HL-60/S4 treated with retinoic acid at 250 ng/mL for 4 days and 3 days (cell line): ENCODE measurements around the gene CPNE7.

Source experiments
- in situ Hi-C: fragments of 300-500 bp; cut with MboI; formaldehyde crosslinking; loops from 2 replicates; pipeline ENCODE4 v1.7.0; 2022; ENCODE audit warnings: low sequenced_read_pairs

Gene CPNE7

GRCh38 chr16:89601906-89602272 is 26.3 kb downstream of the CPNE7 start:
- in situ Hi-C loops: no loop called here

DNA sequence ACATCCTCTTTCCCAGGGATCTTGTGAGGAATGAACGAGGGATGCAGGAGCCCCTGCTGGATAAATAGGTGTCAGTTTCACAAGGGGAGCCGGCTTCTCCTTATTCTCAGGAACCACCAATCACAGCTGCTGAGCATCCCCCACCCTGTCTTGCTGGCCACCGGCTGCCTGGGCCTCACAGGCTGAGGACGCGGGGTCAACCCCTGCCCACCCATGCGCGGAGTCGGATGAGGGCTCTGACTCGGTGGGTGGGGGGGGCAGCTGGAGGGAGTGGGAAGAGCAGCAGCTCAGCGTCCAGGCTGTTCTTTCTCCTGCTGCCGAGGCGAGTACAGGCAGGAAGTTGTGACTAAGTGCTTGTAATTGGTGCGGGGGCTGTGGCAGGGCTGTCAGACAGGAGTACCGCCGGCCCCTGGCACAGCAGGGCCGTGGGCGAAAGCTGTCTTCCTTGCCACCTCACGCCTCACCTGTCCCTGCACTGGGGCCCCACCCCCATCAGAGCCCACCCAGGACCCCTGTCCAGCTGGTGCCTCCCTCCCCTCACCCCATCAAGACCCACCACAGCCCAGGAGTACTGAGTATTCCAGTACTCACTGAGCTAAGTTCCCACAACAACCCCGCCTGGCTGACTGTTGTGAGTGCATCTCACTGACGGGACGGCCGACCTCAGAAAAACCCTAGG is 26.9 kb downstream of the CPNE7 start:
- in situ Hi-C loops: no loop called here

- in situ Hi-C loops: no loop called here
Observed at GRCh38 chr16:89602952-89603590, 27.5 kb downstream of the CPNE7 start.

GRCh38 chr16:89604764-89605163 is 29.2 kb downstream of the CPNE7 start:
- in situ Hi-C loops: no loop called here

- in situ Hi-C loops: no loop called here
Observed at GRCh38 chr16:89605186-89605970, 29.8 kb downstream of the CPNE7 start.

DNA sequence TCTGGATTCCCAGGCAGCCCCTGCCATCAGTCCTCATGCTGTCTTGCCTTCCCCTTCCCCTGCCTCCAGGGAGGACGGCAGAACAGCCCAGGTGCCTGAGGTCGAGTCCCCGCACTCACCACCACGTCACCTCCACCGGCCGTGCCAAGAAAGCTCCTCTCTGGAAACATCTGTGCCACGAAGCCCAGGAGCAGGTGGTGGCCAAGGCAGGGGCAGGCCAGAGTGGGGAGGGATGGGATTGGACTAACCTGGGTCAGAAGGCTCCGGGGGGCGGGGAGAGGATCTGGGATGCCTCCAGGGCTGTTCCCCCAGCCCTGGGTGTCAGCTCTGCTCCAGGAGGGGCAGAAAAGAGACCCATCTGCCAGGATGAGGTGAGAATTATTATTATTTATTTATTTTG is 30.4 kb downstream of the CPNE7 start:
- in situ Hi-C loops: no loop called here

- in situ Hi-C loops: no loop called here
Observed at GRCh38 chr16:89607453-89607852, 31.9 kb downstream of the CPNE7 start.

- in situ Hi-C loops: no loop called here
Observed at GRCh38 chr16:89607937-89608740, 32.6 kb downstream of the CPNE7 start.

DNA sequence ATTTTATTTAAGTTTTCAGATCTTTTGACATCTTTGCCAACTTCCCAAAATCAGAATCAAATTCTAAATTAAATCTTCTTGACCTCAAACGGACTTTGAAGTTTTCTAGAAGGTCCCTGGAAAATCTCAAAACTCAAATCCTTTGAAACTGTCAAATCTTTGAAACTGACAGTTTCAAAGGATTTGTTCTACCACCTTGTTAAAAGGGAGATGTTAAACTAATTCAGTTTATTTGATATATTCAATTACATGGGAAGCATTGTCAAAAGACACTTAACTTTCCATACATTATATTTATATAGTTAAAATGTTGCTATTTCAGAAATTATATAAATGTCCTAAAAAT is 34.5 kb downstream of the CPNE7 start:
- in situ Hi-C loops: no loop called here

DNA sequence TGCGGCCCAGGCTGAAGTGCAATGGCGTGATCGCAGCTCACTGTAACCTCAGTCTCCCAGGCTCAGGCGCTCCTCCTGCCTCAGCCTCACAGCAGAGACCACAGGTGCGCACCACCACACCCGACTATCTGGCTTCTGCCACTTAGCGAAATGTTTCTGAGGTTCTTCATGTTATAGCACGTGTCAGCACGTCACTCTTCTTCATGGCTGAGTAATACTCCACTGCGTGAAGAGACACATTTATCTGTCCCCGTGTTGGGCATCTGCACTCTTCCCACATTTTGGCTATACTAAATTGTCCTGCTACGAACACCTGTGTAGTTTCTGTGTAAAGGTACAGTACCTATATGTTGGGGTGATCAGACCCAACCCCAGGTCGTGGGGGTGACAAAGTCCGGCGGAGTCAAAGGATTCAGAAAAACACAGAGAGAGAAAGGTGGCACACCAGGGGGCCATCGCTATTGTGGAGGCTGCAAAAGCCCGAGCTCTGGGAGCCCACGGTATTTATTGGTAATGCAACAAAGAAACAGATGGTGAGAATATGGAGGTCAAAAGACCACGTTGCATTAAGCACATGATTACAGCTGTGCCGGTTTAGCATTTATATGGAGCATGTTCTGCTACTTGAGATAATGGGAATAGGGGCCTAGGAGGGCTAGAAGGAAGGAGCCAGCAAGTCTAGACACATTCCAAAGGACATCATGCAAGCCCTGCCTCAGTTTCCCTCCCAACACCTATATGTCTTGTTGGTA is 37.0 kb downstream of the CPNE7 start:
- in situ Hi-C loops: no loop called here

- in situ Hi-C loops: no loop called here
Observed at GRCh38 chr16:89613231-89613953, 37.8 kb downstream of the CPNE7 start, which contains the start of gene DPEP1. TSS of gene DPEP1 (plus strand) at chr16:89613642. CDS start at chr16:89630411, 16,769 bp downstream.

DNA sequence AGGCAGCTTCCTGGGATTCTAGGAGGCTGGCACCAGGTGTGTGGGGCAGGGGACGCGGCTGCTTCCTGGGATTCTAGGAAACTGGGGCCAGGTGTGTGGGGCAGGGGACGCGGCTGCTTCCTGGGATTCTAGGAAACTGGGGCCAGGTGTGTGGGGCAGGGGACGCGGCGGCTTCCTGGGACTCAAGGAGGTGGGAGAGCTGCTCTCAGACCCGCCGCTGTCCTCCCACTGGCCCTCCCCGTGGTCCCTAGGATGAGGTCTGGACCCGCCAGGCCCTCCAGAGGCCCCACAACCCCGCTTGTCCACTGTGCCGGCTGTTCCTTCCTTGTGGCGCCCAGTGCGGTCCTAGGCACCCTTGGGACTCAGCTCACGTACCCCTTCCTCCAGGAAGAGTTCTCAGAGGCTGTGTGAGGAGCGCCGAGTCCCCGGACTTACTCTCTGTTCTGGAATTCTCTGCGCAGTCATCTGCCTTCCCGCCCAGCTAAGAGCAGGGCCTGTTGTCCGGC is 38.4 kb downstream of the CPNE7 start:
- in situ Hi-C loops: no loop called here

DNA sequence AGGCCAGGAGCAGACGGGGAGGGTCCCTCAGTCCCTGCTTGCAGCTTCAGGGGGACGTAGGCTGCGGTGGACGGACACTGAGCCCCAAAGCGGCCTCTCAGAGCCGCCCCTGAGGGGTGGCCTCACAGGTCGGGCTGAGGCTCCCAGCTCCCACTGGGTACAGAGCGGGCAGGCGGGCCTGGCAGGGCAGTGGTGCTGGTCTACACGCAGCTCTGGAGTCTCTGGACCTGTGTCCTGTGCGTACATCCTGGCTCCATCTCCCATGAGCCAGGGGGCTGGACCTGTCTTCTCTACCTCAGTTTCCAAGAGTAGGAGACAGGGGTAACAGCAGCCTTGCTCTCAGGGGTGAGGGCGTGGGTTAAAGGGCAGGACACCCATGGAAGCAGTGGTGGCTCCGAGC is 39.6 kb downstream of the CPNE7 start:
- in situ Hi-C loops: no loop called here

DNA sequence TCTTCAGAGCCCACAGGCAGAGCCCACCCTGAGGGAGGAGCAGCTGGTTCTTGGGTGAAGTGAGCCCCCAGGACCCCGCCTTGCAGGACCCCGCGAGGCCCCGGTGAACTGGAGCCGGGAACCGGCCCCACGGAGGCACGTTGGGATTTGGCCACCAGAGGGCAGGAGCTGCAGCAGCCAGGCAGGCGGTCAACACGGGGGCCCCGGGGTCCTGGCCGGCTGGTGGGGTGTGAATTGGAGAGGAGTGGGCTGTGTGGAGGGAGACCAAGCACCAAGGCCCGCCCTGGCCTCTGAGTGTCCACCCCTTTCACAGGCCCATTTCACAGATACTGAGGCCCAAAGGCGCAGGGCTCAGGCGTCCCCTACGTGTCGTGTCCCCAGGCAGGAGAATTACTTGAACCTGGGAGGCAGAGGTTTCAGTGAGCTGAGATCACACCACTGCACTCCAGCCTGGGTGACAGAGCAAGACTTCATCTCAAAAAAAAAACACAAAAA is 40.1 kb downstream of the CPNE7 start:
- in situ Hi-C loops: no loop called here

DNA sequence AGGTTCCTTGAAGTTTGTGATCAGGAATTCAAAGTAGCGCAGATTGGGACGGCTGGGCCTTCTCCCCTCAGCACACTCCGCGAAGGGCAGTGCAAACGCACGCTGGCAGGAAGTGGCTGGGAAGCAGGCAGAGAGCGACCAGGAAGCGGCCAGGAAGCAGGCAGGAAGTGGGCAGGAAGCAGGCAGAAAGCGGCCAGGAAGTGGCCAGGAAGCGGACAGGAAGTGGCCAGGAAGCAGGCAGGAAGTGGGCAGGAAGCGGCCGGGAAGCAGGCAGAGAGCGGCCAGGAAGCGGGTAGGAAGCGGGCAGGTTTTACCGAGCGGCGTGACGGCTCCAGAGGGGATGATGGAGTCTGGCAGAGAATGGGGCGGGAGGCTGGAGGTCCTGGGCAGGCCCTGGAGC is 41.1 kb downstream of the CPNE7 start:
- in situ Hi-C loops: no loop called here

GRCh38 chr16:89617036-89617435 is 41.5 kb downstream of the CPNE7 start:
- in situ Hi-C loops: no loop called here

DNA sequence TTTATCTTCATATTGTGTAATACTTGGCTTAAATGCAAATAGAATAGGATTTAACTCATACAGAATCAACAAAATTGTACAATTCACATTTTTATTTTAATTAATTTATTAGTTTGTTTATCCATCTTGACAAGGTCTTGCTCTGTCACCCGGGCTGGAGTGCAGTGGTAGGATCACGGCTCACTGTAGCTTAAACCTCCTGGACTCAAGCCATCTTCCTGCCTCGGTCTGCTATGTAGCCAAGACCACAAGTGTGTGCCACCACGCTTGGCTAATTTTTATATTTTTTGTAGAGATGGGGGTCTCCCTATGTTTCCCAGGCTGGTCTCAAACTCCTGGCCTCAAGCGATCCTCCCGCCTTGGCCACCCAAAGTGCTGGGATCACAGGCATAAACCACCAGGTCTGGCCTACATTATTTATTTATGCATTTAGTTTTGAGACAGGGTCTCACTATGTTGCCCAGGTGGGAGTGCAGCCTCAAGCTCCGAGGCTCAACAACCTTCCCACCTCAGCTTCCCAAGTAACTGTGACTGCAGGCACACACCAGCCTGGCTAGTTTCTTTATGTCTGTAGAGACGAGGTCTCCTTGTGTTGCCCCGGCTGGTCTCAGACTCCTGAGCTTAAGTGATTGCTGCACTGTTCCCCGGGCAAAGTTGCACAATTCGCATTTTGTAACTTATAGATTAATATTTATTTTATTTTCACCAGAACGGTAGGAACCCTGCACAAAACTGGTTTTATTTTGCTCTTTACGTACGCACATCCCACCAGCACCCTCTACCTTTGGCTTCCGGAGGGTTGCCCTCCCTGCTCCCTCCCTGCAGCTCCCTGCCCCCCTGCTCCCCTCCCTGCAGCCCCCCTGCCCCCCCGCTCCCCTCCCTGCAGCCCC is 42.8 kb downstream of the CPNE7 start:
- in situ Hi-C loops: no loop called here

GRCh38 chr16:89619840-89620239 is 44.3 kb downstream of the CPNE7 start:
- in situ Hi-C loops: no loop called here
